ENCODE measurements around the gene UGT2B10. TPM values are rescaled to one million over a fixed set of nuclear protein-coding genes. Genes with fewer than 3 reads are reported as not detected.

The UGT2B10 gene
- total RNA-seq, 1 experiment from 2014 or later, result not detected

DNA sequence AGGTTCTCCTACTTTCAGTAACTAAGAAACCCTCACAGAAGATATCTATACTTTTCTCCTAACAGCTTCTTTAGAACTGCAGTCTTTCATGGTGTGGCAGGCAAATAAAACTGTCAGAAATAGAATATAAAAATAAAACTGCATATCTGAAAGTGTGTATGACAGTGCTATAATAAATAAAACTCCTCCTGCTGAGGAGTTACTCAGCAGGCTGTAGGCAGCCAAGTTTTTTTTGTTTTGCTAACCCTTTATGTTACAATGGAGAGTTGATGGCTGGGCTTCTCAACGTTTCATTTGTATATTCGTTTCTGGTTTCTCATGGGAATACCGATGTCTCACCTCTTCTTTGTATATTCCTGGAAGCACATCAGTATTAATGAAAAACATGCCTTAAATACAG, 18.2 kb upstream of the UGT2B10 start:
- no peak overlapping the region for H2BK120ac ChIP-seq (ENCODE audit: low read depth, low read length, poor library complexity, severe bottlenecking)
- H2AFZ ChIP-seq (ENCODE audit: low read length), result no peak overlapping the region
- H2BK20ac ChIP-seq (ENCODE audit: low read depth, low read length, poor library complexity, severe bottlenecking), result no peak overlapping the region
- DNase-seq, result no peak
- WGBS (ENCODE audit: extremely low coverage, insufficient read length, low lambda C conversion rate), result no CpG with 5 or more reads among the region's 3 CpGs
- no peaks in the 10 kb centered on the region for H3K9me3 Mint-ChIP-seq
- no peaks in the 10 kb centered on the region for H3K79me1 ChIP-seq (ENCODE audit: insufficient read depth, low read depth, low read length, poor library complexity, severe bottlenecking)
- no peak overlapping the region for H3K4ac ChIP-seq (ENCODE audit: low read depth, low read length)
- no peak overlapping the region for H3K56ac ChIP-seq (ENCODE audit: insufficient read length, low read depth, low read length)
- no peak overlapping the region for H4K91ac ChIP-seq (ENCODE audit: insufficient read length, low read depth, low read length)
- no peak overlapping the region for H3K23ac ChIP-seq (ENCODE audit: insufficient read length, low read depth, low read length)
- peaks cover 0 to 2% (median 0%) of the 10 kb centered on the region in 3 experiments; a peak in 1 of 7 replicates for H3K36me3 Mint-ChIP-seq (ENCODE audit: insufficient read depth in 1 of 3, low read depth in 3 of 3)
- no peak overlapping the region for H3K4me2 ChIP-seq (ENCODE audit: insufficient read depth, insufficient read length, low read length)
- H3K27me3 Mint-ChIP-seq (ENCODE audit: low read depth), result no peaks in the 10 kb centered on the region
- TF ChIP-seq CTCF (conservative IDR thresholded peaks at IDR 0.05), result no peak
- H4K8ac ChIP-seq (replicated peaks; ENCODE audit: insufficient read length, low read depth, low read length), result no peak overlapping the region
- H2BK15ac ChIP-seq (ENCODE audit: low read depth, low read length), result no peak overlapping the region
- no peak overlapping the region for H3T11ph ChIP-seq (ENCODE audit: low read length)
- no peaks in the 10 kb centered on the region for H4K20me1 ChIP-seq (ENCODE audit: control insufficient read depth, insufficient read depth, insufficient read length)
- H3K27ac ChIP-seq (ENCODE audit: insufficient read length, low read depth, low read length), result no peak overlapping the region
- no peak overlapping the region for H2BK12ac ChIP-seq (ENCODE audit: insufficient read length, low read depth, low read length)
- no peaks in the 10 kb centered on the region for H3K4me1 ChIP-seq (ENCODE audit: insufficient read depth, low read length)
- H3K9ac ChIP-seq (ENCODE audit: extremely low read depth, insufficient read length, low read length), result no peak overlapping the region
- no peak overlapping the region for H4K5ac ChIP-seq (ENCODE audit: insufficient read length, low read depth, low read length)
- no peaks in the 10 kb centered on the region for H3K9me3 ChIP-seq (ENCODE audit: control insufficient read depth, low read depth, low read length)
- no peak overlapping the region for H3K4me3 Mint-ChIP-seq
- no peak overlapping the region for H2BK5ac ChIP-seq (ENCODE audit: insufficient read length, low read length)
- no peak overlapping the region for H2AK5ac ChIP-seq (ENCODE audit: insufficient read length, low read length)
- no peak overlapping the region for H3K14ac ChIP-seq (ENCODE audit: insufficient read depth, low read length)
- H3K23me2 ChIP-seq (ENCODE audit: insufficient read length, low read depth, low read length, poor library complexity, severe bottlenecking), result no peaks in the 10 kb centered on the region
- H3K27me3 ChIP-seq (ENCODE audit: insufficient read depth, low read length), result no peaks in the 10 kb centered on the region
- H3K4me1 Mint-ChIP-seq, result peaks cover 11 to 13% of the 10 kb centered on the region in 2 experiments
- peak overlapping the region; percentile 47 to 94 (median 57); a peak in 4 of 7 replicates for H3K27ac Mint-ChIP-seq
- H3K79me2 ChIP-seq (ENCODE audit: insufficient read depth, low read length), result no peaks in the 10 kb centered on the region
- H3K18ac ChIP-seq (ENCODE audit: insufficient read length, low read depth, low read length), result no peak overlapping the region

All from H9 (cell line).